ENCODE results near the gene IGF1R.

GRCh38 chr15:98916826-98917225 is 268.5 kb downstream of the IGF1R start:
- TF ChIP-seq CTCF (IDR thresholded peaks at IDR 0.05), result no peak
- no peak for TF ChIP-seq ZNF121 (CRISPR knock-in tag; IDR thresholded peaks at IDR 0.05)
- TF ChIP-seq USF2 (CRISPR knock-in tag; IDR thresholded peaks at IDR 0.05), result no peak
- TF ChIP-seq NFYB (CRISPR knock-in tag; conservative IDR thresholded peaks at IDR 0.05; ENCODE audit: low read depth), result no peak

All from WTC11 (cell line).